HL-60/S4 (cell line): ENCODE data around the gene ADH5.
"Not testable (repeated sequence)": the region's sequence is repeated elsewhere in the genome, so short reads cannot be mapped to it uniquely, and the experiment has no call there.

Experiments used
- in situ Hi-C: fragments of 300-500 bp; cut with MboI; formaldehyde crosslinking; loops from 2 replicates; pipeline ENCODE4 v1.14.3; 2022; ENCODE audit warnings: low sequenced_read_pairs

ADH5 gene

GRCh38 chr4:99088023-99088449 is 552 bp downstream of the ADH5 start:
- in situ Hi-C loops: no loop called here

GRCh38 chr4:99084595-99084994 is 4.0 kb downstream of the ADH5 start:
- in situ Hi-C loops: no loop called here

- in situ Hi-C loops: no loop called here
These were observed 6.4 kb downstream of the ADH5 start for GRCh38 chr4:99082192-99082591.

GRCh38 chr4:99080869-99081268 is 7.7 kb downstream of the ADH5 start:
- in situ Hi-C loops: not testable (repeated sequence)

GRCh38 chr4:99079625-99080295 is 8.8 kb downstream of the ADH5 start:
- in situ Hi-C loops: no loop called here

- in situ Hi-C loops: no loop called here
These were observed 9.5 kb downstream of the ADH5 start for GRCh38 chr4:99078931-99079624.

- in situ Hi-C loops: no loop called here
These were observed 10.3 kb downstream of the ADH5 start for GRCh38 chr4:99078336-99078735.

GRCh38 chr4:99077177-99077576 is 11.4 kb downstream of the ADH5 start:
- in situ Hi-C loops: no loop called here

- in situ Hi-C loops: no loop called here
These were observed 12.2 kb downstream of the ADH5 start for GRCh38 chr4:99076292-99076976.

GRCh38 chr4:99074816-99075215 is 13.8 kb downstream of the ADH5 start:
- in situ Hi-C loops: no loop called here

GRCh38 chr4:99071159-99071558 is 17.4 kb downstream of the ADH5 start:
- in situ Hi-C loops: no loop called here

- in situ Hi-C loops: no loop called here
These were observed 21.0 kb downstream of the ADH5 start for GRCh38 chr4:99067617-99068016.

- in situ Hi-C loops: not testable (repeated sequence)
These were observed 23.1 kb downstream of the ADH5 start for GRCh38 chr4:99065521-99065920.

GRCh38 chr4:99062120-99062519 is 26.5 kb downstream of the ADH5 start:
- in situ Hi-C loops: no loop called here

GRCh38 chr4:99061048-99061700 is 27.4 kb downstream of the ADH5 start:
- in situ Hi-C loops: no loop called here

GRCh38 chr4:99059550-99059949 is 29.0 kb downstream of the ADH5 start:
- in situ Hi-C loops: no loop called here

GRCh38 chr4:99058228-99058627 is 30.4 kb downstream of the ADH5 start:
- in situ Hi-C loops: no loop called here

- in situ Hi-C loops: no loop called here
These were observed 34.1 kb downstream of the ADH5 start for GRCh38 chr4:99054428-99054994.

- in situ Hi-C loops: no loop called here
These were observed 35.7 kb downstream of the ADH5 start for GRCh38 chr4:99052902-99053301.

- in situ Hi-C loops: no loop called here
These were observed 40.9 kb downstream of the ADH5 start for GRCh38 chr4:99047710-99048109.

- in situ Hi-C loops: no loop called here
These were observed 45.2 kb downstream of the ADH5 start for GRCh38 chr4:99043346-99043745.
